GM12864 (cell line): ENCODE measurements around the gene PRKD1.

Experiments used
- DNase-seq: peaks from one replicate; pipeline ENCODE4 v3.0.0-alpha.2; 2011; ENCODE audit warnings: low read depth
- H3K4me3 ChIP-seq: 2 replicates; pipeline ENCODE4 v1.5.1; 2011; ENCODE audit warnings: mild to moderate bottlenecking, low read depth, low read length, control low read depth
- CTCF ChIP-seq: IDR thresholded peaks from 2 replicates; pipeline ENCODE4 v1.5.1; 2011; ENCODE audit warnings: low read depth, mild to moderate bottlenecking, moderate library complexity, low read length, control low read depth, inconsistent platforms; ENCODE audit errors: missing control alignments

PRKD1 gene

GRCh38 chr14:29804481-29805266 lies 123.0 kb downstream of the PRKD1 start:
- no peak overlapping the region for H3K4me3 ChIP-seq
- no peak for TF ChIP-seq CTCF
- no peak for DNase-seq

- no peak for TF ChIP-seq CTCF
- DNase-seq: no peak
- H3K4me3 ChIP-seq: no peak overlapping the region
Observed at GRCh38 chr14:29803045-29803444, 124.6 kb downstream of the PRKD1 start.

GRCh38 chr14:29802211-29802610 lies 125.4 kb downstream of the PRKD1 start:
- no peak for DNase-seq
- H3K4me3 ChIP-seq: no peak overlapping the region
- TF ChIP-seq CTCF: no peak

- no peak overlapping the region for H3K4me3 ChIP-seq
- DNase-seq: no peak
- TF ChIP-seq CTCF: peak; percentile 15
Observed at GRCh38 chr14:29800961-29801360, 126.7 kb downstream of the PRKD1 start.

GRCh38 chr14:29799464-29800095 lies 128.1 kb downstream of the PRKD1 start:
- TF ChIP-seq CTCF: no peak
- no peak overlapping the region for H3K4me3 ChIP-seq
- DNase-seq: no peak

GRCh38 chr14:29798811-29799210 lies 128.8 kb downstream of the PRKD1 start:
- no peak for DNase-seq
- no peak for TF ChIP-seq CTCF
- H3K4me3 ChIP-seq: no peak overlapping the region
